ENCODE results near the gene CDH23. TPM values are rescaled to one million over a fixed set of nuclear protein-coding genes. Genes with fewer than 3 reads are reported as not detected.

The CDH23 gene
- total RNA-seq, 2 donors from 2014 or later: 28.5 to 58.7 TPM

DNA sequence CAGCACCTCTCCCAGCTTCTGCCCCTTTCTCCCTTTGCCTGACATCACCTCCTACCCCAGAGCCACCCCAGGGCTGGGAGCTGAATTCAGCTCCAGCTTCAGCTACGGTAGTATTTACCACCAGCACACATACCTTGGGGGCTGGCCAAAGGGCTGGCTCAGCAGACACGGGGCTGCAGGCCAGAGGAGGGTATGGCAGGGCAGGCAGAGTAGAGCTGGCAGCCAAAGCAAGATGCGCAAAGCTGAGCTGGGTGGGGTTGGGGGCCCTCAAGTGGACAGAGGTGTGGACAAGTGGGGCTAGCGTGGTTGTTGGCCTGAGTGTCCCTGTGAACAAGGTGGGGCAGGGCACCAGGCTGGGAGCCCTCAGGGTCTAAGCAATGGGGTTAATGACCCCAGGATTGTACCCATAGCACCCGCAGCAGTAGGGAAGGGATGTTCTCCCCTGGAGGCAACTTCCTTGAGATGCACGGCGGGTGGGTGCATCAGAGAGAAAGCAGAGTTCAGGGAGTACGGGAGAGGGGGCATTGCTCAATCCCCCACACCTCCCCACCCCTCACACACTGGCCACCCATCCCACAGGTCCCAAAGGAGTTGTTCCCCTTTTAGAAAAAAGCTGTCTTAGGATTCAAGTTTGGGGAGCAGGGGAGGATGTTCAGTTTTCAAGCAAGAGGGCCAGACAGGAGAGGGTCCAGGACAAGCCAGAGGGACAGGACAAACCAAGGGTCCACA is 368.6 kb downstream of the CDH23 start:
- no peak for DNase-seq
- no peak for ATAC-seq

DNA sequence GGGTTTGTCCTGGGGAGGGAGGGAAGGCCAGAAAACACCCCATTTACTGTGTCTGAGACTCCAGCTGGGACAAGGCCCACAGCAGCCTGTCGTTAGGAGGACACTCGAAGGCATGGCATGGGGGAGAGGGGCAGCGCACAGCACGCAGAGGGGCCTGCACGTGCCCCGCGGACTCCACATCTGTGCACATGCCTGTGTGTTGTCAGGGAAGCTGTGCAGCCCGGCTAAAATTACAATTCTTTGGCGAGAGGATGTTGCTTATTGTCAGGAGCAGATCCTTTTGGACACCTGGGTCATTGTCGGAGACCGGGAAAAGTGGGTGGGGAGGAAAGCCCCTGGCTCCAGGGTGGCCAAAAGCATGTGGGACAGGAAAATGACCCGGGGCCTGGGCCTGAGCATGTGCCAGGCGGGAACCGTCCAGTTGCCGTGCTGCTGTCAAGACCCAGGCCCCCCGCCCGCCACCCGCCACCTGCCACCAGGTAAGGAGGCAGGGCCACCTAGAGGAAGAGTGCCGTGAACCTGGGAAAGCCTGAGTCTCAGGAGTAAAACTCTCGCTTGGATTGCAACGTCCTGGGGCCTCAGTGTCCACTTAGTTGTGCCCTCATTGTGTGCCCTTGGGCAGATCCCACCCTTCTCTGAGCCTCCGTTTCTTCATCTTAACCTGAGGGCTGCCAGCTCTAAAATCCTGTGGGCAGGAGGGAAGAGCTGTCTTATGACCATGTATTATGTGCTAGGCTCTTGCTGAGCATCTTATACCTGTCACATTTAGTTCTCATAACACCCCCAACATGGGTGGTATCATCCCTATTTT is 369.4 kb downstream of the CDH23 start:
- Histone ChIP-seq H3K27ac (peak overlapping the region; percentile 25 to 79 (median 58)), H3K36me3 (replicated peaks in 1 of 2; ENCODE audit: insufficient read depth in 1 of 2, low read depth in 2 of 2) (no peaks in the 10 kb centered on the region), H3K27me3 (no peaks in the 10 kb centered on the region), H3K4me1 (peaks cover 40% of the 10 kb centered on the region), H3K9me3 (no peaks in the 10 kb centered on the region), H3K4me3 (no peak overlapping the region)
- intact Hi-C loops (cut with DNase I): no loop called here
- TF ChIP-seq, protein P1, sequence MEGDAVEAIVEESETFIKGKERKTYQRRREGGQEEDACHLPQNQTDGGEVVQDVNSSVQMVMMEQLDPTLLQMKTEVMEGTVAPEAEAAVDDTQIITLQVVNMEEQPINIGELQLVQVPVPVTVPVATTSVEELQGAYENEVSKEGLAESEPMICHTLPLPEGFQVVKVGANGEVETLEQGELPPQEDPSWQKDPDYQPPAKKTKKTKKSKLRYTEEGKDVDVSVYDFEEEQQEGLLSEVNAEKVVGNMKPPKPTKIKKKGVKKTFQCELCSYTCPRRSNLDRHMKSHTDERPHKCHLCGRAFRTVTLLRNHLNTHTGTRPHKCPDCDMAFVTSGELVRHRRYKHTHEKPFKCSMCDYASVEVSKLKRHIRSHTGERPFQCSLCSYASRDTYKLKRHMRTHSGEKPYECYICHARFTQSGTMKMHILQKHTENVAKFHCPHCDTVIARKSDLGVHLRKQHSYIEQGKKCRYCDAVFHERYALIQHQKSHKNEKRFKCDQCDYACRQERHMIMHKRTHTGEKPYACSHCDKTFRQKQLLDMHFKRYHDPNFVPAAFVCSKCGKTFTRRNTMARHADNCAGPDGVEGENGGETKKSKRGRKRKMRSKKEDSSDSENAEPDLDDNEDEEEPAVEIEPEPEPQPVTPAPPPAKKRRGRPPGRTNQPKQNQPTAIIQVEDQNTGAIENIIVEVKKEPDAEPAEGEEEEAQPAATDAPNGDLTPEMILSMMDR (IDR thresholded peaks at IDR 0.05): no peak
- no peak for TF ChIP-seq POLR2A (IDR thresholded peaks at IDR 0.05)
- WGBS, 2 donors: 72 to 75% methylated on average over 15 to 21 of the region's 22 CpGs
- DNase-seq (no peak), ATAC-seq (no peak)

More for the DNA sequence above, 368.6 kb downstream of the CDH23 start:
- no peaks in the 10 kb centered on the region for H3K27me3 ChIP-seq
- peak overlapping the region in 2 of 4 donors; percentile 33 to 70 for H3K27ac ChIP-seq
- TF ChIP-seq POLR2A (IDR thresholded peaks at IDR 0.05): no peak
- TF ChIP-seq, protein P1 (IDR thresholded peaks at IDR 0.05): no peak
- peaks cover 32% of the 10 kb centered on the region for H3K4me1 ChIP-seq
- H3K9me3 ChIP-seq: no peaks in the 10 kb centered on the region
- no peaks in the 10 kb centered on the region for H3K36me3 ChIP-seq (replicated peaks in 1 of 2; ENCODE audit: insufficient read depth in 1 of 2, low read depth in 2 of 2)
- 57 to 60% methylated on average over 5 to 8 of the region's 8 CpGs for WGBS, 2 donors
- no peak overlapping the region for H3K4me3 ChIP-seq
- intact Hi-C loops (cut with DNase I): no loop called here

DNA sequence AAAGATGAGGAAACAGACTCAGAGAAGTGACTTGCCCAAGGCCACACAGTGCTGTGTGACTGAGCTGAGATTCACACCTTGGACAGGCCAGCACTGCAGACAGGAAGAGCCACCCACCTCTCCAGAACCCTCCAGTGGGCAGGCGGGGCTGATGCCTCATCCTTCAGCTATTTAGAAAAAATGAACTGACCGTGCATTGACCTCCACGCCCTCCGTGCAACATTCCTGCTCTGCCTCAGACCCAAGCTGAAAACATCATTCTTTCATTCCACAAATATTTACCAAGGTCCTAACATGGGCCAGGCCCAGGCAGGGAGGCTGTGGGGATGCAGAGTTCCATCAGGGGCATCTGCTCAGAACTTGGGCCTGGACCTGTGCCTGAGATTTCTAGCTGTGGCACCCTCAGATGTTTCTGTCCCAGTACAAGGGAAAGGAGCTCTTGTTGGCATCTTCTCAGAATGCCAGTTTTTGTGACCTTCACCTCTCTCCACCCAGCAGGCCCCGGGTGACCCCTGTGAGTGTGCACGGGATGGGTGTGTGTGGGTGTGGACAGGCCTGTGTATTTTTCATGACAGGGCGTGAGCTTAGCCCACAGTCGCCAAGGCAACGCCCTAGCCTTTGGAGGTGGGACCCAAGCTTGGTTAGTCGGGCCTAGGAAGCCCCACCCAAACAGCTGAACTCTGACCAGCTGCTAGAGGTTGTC is 370.1 kb downstream of the CDH23 start:
- Histone ChIP-seq H3K27ac (peak overlapping the region; percentile 25 to 79 (median 58)), H3K4me1 (peaks cover 47% of the 10 kb centered on the region), H3K9me3 (no peaks in the 10 kb centered on the region), H3K36me3 (replicated peaks in 1 of 2; ENCODE audit: insufficient read depth in 1 of 2, low read depth in 2 of 2) (no peaks in the 10 kb centered on the region), H3K4me3 (no peak overlapping the region), H3K27me3 (no peaks in the 10 kb centered on the region)
- intact Hi-C loops (cut with DNase I): no loop called here
- WGBS, 2 donors: 47% methylated on average over 6 to 10 of the region's 10 CpGs
- DNase-seq: peak; percentile 45 to 69 (median 57)
- ATAC-seq: peak; percentile 67
- TF ChIP-seq, protein P1 (IDR thresholded peaks at IDR 0.05): no peak
- no peak for TF ChIP-seq POLR2A (IDR thresholded peaks at IDR 0.05)

DNA sequence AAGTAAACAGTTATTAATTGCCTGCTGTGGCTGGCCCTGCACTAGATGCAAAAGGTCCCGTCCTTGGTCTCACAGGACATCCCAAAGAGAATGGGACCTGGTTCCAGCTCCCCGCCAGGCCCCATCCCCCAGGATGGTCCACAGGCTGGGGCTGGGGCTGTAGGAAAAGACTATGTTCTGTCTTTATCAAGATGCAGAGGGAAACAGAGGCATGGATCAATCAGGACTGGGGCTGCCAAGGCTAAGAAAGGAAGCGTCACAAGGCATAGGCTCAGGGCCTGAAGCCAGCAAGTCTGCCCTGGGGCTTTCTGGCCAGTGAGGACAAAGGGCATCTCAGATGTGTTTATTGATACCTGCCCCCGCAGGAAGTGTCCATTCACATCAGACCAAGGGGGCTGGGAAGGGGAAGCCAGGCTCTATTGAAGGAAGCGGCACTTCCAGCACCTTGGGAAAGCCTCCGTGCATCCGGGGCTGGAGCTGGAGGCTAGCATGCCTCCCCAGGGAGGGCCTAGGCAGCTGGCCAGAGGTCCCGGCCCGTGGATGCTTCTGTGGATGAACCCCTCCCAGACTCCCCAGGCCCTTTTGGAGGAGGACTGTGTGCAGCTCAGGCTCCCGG is 370.8 kb downstream of the CDH23 start:
- H3K27me3 ChIP-seq: no peaks in the 10 kb centered on the region
- ATAC-seq: peak; percentile 9
- peak overlapping the region in 3 of 4 donors; percentile 50 to 79 (median 70) for H3K27ac ChIP-seq
- intact Hi-C loops (cut with DNase I): no loop called here
- WGBS, 2 donors: 46% methylated on average over 9 to 10 of the region's 10 CpGs
- H3K36me3 ChIP-seq (replicated peaks in 1 of 2; ENCODE audit: insufficient read depth in 1 of 2, low read depth in 2 of 2): no peaks in the 10 kb centered on the region
- H3K9me3 ChIP-seq: no peaks in the 10 kb centered on the region
- TF ChIP-seq, protein P1 (IDR thresholded peaks at IDR 0.05): no peak
- no peak for TF ChIP-seq POLR2A (IDR thresholded peaks at IDR 0.05)
- H3K4me1 ChIP-seq: peaks cover 54% of the 10 kb centered on the region
- peak in 2 of 4 donors; percentile 35 to 44 for DNase-seq
- no peak overlapping the region for H3K4me3 ChIP-seq
